Activated T-helper 1 cell treated with Interleukin-2 at 50 U/mL for 16 hours (primary cell): ENCODE results near the gene TFAP2D.

Experiments used
- DNase-seq: peaks from one replicate; pipeline ENCODE4 v3.0.0-alpha.2; 2020; ENCODE audit warnings: low read depth

Gene TFAP2D

GRCh38 chr6:50819466-50819903 lies 106.2 kb downstream of the TFAP2D start:
- no peak for DNase-seq

GRCh38 chr6:50819904-50820868 lies 106.9 kb downstream of the TFAP2D start:
- DNase-seq = no peak

- no peak for DNase-seq
These were observed 107.5 kb downstream of the TFAP2D start for GRCh38 chr6:50820869-50821264.

- DNase-seq = no peak
These were observed 108.2 kb downstream of the TFAP2D start for GRCh38 chr6:50821441-50822077.

GRCh38 chr6:50822078-50822476 lies 108.8 kb downstream of the TFAP2D start:
- no peak for DNase-seq
